HG02938 (cell line): ENCODE measurements around the gene AKR1C4.

Experiments
- ATAC-seq: cut with Tn5 transposase; IDR thresholded peaks from one replicate; pipeline ENCODE4 v1.9.1; 2021; ENCODE audit warnings: mild to moderate bottlenecking, moderate library complexity; ENCODE audit not compliant: unreplicated experiment

AKR1C4 gene

DNA sequence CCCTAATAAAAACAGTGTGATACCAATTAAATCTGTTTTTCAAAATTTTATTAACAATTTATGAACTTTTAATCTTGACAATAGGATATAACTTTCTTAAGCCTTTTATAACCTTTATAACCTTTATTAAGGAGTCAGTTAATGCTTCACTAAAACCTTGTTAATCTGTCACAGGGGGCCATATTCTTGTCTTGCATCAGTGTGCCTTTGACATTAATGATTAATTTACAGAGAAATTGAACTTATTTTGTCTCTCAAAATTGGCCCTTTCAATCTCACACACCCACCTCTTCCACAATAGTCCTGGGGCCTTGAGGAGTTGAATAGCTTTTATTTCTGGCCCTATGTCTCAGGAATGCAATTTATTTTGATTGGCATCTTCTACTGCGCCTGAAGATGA lies 68.5 kb downstream of the AKR1C4 start:
- ATAC-seq = no peak

DNA sequence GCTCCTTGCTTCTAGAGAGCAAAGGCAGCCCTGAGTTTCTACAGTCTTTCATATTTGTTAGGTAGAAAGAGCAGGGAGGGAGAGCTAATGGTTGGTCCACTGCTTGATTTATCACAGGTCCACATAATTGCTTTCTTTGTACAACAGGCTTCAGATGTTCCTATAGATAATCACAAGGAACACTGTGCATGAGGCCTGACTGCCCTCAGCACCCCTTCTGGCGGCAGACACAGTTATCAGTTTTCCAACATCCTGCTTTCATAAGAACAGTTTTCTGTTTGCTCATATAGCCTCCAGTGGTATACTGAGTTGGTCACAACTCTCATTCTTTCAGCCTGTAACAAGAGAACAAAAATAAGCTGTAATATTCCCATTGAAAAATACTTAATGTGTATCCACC lies 69.7 kb downstream of the AKR1C4 start:
- no peak for ATAC-seq

- ATAC-seq = no peak
Observed at GRCh38 chr10:5266804-5267203, 70.2 kb downstream of the AKR1C4 start.

GRCh38 chr10:5268234-5268633 lies 71.6 kb downstream of the AKR1C4 start:
- ATAC-seq = no peak
